UCSD-AML1 (cell line): ENCODE measurements around the gene TBC1D9.

Experiments used
- DNase-seq: peaks from one replicate; lab custom pipeline; 2025; ENCODE audit not compliant: unreplicated experiment; lab: John Stamatoyannopoulos, UW

Gene TBC1D9

GRCh38 chr4:140622333-140622958 lies 133.7 kb downstream of the TBC1D9 start:
- DNase-seq: no peak

- no peak for DNase-seq
Observed at GRCh38 chr4:140621161-140621560, 135.0 kb downstream of the TBC1D9 start.

GRCh38 chr4:140617499-140618248 lies 138.5 kb downstream of the TBC1D9 start:
- no peak for DNase-seq

- DNase-seq: no peak
Observed at GRCh38 chr4:140615451-140615850, 140.7 kb downstream of the TBC1D9 start.

DNA sequence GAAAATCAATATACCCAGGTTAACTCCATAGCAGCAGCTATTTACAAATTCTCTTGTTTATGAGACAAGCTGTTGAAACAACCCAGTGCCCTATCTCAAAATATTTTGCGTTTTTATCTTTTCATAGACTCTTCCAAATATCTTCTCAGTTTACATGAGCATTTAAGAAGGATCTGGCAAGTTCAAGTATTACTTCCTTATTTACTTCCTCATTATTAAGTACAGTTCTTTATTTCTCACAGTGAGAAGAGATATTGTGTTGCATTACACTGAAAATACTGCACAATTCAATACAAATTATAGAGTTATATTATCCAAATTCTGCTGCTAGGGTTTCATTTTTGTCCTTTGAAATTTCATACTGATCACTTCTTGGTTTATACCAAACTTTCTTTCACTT lies 143.8 kb downstream of the TBC1D9 start:
- DNase-seq: no peak

- DNase-seq: no peak
Observed at GRCh38 chr4:140611854-140612253, 144.3 kb downstream of the TBC1D9 start.

DNA sequence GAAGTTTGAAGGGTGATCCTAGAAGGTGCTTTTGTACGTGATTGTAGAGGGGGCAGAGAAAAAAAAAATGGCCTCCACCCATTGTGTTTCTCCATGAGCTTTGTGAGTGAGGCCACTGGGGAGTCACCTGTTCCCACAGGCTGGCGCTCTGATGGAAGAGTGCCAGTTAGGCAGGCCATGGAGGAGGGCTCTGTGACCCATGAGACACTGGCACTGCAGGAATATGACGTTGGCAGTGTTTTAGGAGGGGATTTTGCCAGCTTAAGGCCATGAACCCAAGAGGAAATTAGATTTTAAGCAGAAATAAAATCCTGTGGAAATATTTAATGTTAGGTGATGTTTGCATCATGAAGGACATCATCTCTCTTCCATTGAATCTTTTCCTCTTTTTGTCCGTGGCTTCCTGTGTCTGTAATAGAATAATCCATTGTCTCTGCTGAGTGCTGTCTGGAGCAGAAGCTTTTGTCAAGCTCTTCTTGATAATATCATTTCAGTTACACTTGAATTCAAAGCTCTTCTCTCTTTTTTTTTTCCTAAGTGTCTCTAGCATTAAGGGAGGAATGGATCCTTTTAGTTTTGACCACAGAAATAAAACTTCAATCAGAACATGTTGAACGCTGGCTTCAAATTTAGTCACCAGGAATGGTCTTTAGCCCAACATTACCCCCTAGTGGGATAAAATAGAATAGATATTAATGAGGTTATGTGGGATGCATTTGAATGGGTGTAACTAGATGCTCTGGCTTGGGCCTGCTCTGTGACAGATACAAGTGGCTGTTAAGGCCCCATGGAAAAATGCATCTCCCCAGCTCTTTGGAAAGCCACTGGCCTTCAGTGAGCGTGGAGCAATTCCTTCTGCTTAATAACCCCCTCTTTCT lies 146.4 kb downstream of the TBC1D9 start:
- DNase-seq: no peak

DNA sequence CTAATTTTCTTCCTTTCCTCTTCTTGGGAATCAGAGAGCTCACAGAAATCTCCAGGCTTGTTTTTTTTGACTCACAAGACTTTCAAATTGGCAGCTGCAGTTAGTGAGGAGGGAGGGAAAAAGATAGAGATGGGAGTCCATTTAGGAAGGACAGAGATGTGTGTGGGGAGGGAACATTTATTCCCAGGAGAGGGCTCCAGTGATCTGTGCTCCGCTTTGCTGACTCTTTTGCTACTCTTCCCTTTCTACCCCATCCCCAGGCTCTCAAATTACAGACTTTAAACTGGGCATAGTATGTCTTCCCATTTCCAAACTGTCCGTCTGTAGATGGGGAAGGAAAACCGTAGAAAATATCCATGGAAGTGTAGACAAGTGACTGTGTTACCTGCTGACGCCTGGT lies 148.3 kb downstream of the TBC1D9 start:
- DNase-seq: no peak

- DNase-seq: no peak
Observed at GRCh38 chr4:140604544-140604943, 151.6 kb downstream of the TBC1D9 start.

DNA sequence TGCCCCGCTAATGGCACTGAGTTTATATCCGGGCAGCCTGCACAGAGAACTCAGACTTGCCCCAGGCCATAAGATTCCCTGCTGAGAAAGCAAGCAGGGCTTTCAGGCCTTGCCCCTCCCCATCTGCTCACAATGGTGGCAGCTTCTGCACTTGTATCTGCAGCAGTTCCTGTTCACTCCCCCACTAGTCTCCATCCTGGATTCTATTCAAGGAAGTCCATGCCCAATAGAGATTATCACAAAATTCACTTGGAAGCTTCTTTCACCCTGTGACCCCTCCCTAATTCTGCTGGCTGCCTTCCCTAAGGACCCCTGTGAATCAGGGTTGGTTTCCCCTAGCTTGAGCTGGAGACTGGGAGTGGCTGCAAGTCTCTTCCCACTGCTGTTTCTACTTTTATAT lies 152.9 kb downstream of the TBC1D9 start:
- DNase-seq: no peak

- no peak for DNase-seq
Observed at GRCh38 chr4:140602714-140603113, 153.5 kb downstream of the TBC1D9 start.

DNA sequence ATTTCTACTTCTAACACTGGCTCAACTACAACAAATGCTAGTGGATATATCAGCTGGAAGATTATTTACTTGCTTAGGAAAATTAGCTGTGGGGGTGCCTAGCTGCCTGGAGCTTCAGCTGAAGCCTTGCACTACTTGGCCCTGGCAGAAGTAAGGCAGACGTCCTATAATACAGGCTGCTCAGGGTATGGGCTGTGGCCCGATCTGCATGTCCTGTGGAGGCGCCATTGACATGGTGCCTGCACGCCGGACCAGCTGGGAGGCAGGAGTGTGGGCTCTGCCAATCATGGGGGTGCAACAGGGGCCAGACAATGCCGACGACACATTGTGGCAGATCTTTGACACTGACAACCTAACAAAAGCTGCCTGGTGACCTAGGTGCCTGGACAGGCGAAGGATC lies 155.8 kb downstream of the TBC1D9 start:
- DNase-seq: no peak

DNA sequence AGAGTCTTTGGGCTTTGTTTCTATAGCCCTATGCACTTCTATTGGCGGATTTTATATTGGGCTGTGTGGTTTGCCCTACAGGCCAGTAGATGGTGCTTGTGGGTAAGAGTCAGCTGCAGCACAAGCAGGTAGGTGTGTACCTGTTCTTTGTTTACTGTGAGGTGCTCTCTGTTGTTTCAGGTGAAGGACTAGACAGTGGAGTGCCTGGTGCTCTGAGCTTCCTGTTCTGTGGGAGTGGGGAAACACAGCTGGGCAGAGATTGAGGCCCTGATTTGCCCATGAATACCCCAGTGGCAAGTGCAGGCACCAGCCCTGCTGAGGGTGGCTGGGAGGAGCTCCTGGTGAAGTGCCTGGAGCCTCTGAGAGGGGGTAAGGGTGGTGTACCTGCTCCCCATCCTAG lies 161.1 kb downstream of the TBC1D9 start:
- no peak for DNase-seq

GRCh38 chr4:140584439-140584838 lies 171.7 kb downstream of the TBC1D9 start:
- DNase-seq: no peak

DNA sequence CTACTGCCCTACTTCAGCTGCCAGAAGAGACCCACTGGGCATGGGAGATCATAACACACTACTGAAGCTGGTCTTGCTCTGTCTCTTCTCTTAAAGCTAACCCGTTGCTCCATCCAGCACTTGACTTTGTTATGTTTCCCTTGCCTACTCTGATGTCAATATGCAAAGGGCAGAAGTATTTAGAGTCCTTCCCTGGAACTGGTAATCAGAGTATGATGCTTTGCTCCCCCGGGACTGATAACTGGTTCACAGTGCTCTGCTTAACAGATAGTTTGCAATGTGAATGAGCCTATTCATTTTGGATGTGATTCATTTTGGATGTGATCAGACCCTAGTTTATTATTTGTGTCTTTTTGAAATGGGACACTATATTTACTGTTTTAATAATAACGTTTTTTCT lies 175.1 kb downstream of the TBC1D9 start:
- DNase-seq: no peak

- no peak for DNase-seq
Observed at GRCh38 chr4:140579278-140579677, 176.9 kb downstream of the TBC1D9 start.

DNA sequence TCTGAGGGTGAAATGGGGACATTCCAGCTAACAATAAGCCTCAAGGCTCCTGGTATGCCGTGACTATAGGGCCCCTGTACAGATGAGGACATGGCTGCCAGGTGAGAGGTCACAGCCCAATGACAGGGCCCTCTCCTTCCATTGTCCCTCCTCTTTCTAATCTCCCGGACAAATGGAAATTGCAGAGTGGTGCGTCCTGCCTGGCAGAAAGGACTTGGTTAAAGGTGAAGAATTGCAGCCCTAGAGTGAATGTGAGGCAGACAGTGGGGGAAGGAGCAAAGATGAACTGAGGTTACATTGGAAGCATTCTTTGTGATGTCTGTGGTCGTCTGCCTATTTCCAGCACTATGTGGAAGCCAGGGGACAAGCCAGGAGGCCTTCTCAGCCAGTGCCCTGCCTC lies 180.7 kb downstream of the TBC1D9 start:
- DNase-seq: no peak

GRCh38 chr4:140571620-140572019 lies 184.6 kb downstream of the TBC1D9 start:
- no peak for DNase-seq
